Measurements from ENCODE around the gene NELFB.
A peak's percentile ranks its signal among the peaks of the same experiment; 100 is the strongest.

Gene NELFB

DNA sequence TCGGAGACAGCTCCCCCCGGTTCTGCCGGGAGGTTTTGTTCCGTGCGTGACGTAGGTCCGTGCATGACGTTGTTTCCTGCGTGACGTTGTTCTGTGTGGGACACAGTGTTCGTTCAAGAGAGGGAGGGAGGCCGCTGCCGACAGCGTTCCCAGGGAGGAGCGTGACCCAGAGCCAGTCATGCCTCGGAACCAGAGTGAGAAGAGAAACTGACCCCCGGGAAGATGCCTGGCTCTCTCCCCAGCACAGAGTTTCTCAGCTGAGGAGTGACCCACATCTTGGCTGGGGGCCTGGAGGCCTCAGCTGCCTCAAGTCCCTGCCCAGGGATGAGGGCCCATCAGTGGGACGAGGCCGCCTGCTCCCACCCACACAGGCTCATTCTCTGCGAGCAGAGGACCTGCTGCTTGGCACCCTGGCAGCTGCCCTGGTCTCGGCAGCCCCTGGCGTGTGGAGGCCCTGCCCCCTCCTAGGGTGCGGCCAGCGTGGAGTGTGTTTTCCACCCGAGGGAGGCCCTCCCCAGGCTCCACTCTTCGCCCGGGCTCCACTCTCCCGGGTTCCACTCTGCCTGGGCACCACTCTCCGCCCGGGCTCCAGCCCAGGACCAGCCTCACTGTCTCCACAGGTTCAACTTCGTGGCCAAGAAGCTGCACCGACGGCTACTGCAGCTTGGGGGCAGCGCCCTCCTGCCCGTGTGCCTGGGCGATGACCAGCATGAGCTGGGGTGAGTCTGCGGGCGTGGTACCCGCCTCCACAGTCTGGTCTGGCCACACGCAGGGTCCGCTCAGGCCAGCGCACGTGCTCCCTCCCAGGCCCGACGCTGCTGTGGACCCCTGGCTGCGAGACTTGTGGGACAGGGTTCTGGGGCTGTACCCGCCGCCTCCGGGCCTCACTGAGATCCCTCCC is 41.7 kb upstream of the NELFB start:
- no peaks in the 10 kb centered on the region for H4K20me1 ChIP-seq (ENCODE audit: insufficient read depth, low read length)
- no peaks in the 10 kb centered on the region for H3K4me1 ChIP-seq (ENCODE audit: low read length)
- no peaks in the 10 kb centered on the region for H3K9me3 ChIP-seq (ENCODE audit: insufficient read depth, low read length)
- peak overlapping the region; percentile 78 for H3K4me3 ChIP-seq (ENCODE audit: low read length)
- H3K36me3 ChIP-seq (replicated peaks; ENCODE audit: low read depth, low read length) = peaks cover 5% of the 10 kb centered on the region
- H3K9ac ChIP-seq (ENCODE audit: low read length) = peak overlapping the region; percentile 61
- H3K27me3 ChIP-seq (ENCODE audit: low read depth, low read length) = no peaks in the 10 kb centered on the region
- no peaks in the 10 kb centered on the region for H3K79me2 ChIP-seq (ENCODE audit: low read length)
- TF ChIP-seq, protein P1, sequence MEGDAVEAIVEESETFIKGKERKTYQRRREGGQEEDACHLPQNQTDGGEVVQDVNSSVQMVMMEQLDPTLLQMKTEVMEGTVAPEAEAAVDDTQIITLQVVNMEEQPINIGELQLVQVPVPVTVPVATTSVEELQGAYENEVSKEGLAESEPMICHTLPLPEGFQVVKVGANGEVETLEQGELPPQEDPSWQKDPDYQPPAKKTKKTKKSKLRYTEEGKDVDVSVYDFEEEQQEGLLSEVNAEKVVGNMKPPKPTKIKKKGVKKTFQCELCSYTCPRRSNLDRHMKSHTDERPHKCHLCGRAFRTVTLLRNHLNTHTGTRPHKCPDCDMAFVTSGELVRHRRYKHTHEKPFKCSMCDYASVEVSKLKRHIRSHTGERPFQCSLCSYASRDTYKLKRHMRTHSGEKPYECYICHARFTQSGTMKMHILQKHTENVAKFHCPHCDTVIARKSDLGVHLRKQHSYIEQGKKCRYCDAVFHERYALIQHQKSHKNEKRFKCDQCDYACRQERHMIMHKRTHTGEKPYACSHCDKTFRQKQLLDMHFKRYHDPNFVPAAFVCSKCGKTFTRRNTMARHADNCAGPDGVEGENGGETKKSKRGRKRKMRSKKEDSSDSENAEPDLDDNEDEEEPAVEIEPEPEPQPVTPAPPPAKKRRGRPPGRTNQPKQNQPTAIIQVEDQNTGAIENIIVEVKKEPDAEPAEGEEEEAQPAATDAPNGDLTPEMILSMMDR (IDR thresholded peaks at IDR 0.05; ENCODE audit: low read depth, low read length) = peak; percentile 35
- TF ChIP-seq EZH2phosphoT487 (IDR thresholded peaks at IDR 0.05; ENCODE audit: low read depth) = no peak
- peak overlapping the region; percentile 73 for H3K4me2 ChIP-seq (ENCODE audit: low read length)
- H2AFZ ChIP-seq (ENCODE audit: low read depth, low read length) = no peak overlapping the region
- H3K27ac ChIP-seq (ENCODE audit: low read length) = no peak overlapping the region

DNA sequence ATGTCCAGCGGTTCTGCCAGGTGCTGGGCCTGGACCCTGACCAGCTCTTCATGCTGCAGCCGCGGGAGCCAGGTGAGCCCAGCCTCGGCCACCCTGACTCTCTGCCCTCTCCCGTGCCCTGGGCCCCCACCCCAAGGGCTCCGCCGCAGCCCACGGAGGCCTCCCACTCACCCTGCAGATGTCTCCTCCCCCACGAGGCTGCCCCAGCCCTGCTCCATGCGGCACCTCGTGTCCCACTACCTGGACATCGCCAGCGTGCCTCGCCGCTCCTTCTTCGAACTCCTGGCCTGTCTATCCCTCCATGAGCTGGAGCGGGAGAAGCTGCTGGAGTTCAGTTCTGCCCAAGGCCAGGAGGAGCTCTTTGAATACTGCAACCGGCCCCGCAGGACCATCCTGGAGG is 40.5 kb upstream of the NELFB start:
- no peak overlapping the region for H2AFZ ChIP-seq (ENCODE audit: low read depth, low read length)
- H3K27ac ChIP-seq (ENCODE audit: low read length) = no peak overlapping the region
- no peak overlapping the region for H3K4me3 ChIP-seq (ENCODE audit: low read length)
- H3K79me2 ChIP-seq (ENCODE audit: low read length) = no peaks in the 10 kb centered on the region
- no peaks in the 10 kb centered on the region for H3K9me3 ChIP-seq (ENCODE audit: insufficient read depth, low read length)
- no peak overlapping the region for H3K4me2 ChIP-seq (ENCODE audit: low read length)
- no peak overlapping the region for H3K9ac ChIP-seq (ENCODE audit: low read length)
- H3K36me3 ChIP-seq (replicated peaks; ENCODE audit: low read depth, low read length) = peaks cover 5% of the 10 kb centered on the region
- no peaks in the 10 kb centered on the region for H3K27me3 ChIP-seq (ENCODE audit: low read depth, low read length)
- no peaks in the 10 kb centered on the region for H4K20me1 ChIP-seq (ENCODE audit: insufficient read depth, low read length)
- H3K4me1 ChIP-seq (ENCODE audit: low read length) = no peaks in the 10 kb centered on the region
- no peak for TF ChIP-seq EZH2phosphoT487 (IDR thresholded peaks at IDR 0.05; ENCODE audit: low read depth)
- TF ChIP-seq, protein P1 (IDR thresholded peaks at IDR 0.05; ENCODE audit: low read depth, low read length) = no peak

DNA sequence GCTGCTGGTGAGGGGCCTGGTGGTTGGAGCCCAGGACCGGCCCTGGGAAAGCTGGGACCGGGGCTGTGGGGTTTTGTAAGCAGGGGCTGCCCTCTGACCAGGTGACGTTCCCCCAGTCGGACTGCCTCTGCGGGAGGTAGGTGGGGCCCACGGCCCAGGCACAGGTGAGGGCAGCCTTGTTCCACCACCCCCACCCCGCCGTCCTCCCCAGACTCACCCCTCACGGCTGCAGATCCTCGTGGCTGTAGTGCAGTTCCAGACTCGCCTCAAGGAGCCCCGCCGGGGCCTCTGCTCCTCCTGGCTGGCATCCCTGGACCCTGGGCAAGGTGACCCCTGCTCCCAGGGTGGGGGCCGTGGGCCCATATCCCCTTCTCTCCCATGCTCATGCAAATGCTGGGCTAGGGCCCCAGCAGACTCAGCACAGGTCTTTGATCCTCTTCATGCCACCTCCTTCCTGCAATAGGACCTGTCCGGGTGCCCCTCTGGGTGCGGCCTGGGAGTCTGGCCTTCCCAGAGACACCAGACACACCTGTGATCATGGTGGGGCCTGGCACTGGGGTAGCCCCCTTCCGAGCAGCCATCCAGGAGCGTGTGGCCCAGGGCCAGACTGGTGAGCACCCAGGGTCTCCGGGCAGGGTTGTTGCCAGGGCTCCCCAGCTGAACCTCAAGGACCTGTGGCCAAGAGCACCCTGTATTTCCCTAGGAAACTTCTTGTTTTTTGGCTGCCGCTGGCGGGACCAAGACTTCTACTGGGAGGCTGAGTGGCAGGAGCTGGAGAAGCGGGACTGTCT is 39.7 kb upstream of the NELFB start:
- Histone ChIP-seq H3K4me3 (ENCODE audit: low read length) (no peak overlapping the region), H4K20me1 (ENCODE audit: insufficient read depth, low read length) (no peaks in the 10 kb centered on the region), H2AFZ (ENCODE audit: low read depth, low read length) (no peak overlapping the region), H3K36me3 (replicated peaks; ENCODE audit: low read depth, low read length) (no peaks in the 10 kb centered on the region), H3K79me2 (ENCODE audit: low read length) (no peaks in the 10 kb centered on the region), H3K4me2 (ENCODE audit: low read length) (no peak overlapping the region), H3K9me3 (ENCODE audit: insufficient read depth, low read length) (no peaks in the 10 kb centered on the region), H3K27me3 (ENCODE audit: low read depth, low read length) (no peaks in the 10 kb centered on the region), H3K27ac (ENCODE audit: low read length) (no peak overlapping the region), H3K9ac (ENCODE audit: low read length) (no peak overlapping the region), H3K4me1 (ENCODE audit: low read length) (no peaks in the 10 kb centered on the region)
- no peak for TF ChIP-seq EZH2phosphoT487 (IDR thresholded peaks at IDR 0.05; ENCODE audit: low read depth)
- TF ChIP-seq, protein P1 (IDR thresholded peaks at IDR 0.05; ENCODE audit: low read depth, low read length) = no peak

Measured in OCI-LY3 (cell line).